ENCODE results near the gene AP5M1.
"Not testable (repeated sequence)": the region's sequence is repeated elsewhere in the genome, so short reads cannot be mapped to it uniquely, and the experiment has no call there.

The AP5M1 gene, protein sequence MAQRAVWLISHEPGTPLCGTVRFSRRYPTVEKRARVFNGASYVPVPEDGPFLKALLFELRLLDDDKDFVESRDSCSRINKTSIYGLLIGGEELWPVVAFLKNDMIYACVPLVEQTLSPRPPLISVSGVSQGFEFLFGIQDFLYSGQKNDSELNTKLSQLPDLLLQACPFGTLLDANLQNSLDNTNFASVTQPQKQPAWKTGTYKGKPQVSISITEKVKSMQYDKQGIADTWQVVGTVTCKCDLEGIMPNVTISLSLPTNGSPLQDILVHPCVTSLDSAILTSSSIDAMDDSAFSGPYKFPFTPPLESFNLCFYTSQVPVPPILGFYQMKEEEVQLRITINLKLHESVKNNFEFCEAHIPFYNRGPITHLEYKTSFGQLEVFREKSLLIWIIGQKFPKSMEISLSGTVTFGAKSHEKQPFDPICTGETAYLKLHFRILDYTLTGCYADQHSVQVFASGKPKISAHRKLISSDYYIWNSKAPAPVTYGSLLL

DNA sequence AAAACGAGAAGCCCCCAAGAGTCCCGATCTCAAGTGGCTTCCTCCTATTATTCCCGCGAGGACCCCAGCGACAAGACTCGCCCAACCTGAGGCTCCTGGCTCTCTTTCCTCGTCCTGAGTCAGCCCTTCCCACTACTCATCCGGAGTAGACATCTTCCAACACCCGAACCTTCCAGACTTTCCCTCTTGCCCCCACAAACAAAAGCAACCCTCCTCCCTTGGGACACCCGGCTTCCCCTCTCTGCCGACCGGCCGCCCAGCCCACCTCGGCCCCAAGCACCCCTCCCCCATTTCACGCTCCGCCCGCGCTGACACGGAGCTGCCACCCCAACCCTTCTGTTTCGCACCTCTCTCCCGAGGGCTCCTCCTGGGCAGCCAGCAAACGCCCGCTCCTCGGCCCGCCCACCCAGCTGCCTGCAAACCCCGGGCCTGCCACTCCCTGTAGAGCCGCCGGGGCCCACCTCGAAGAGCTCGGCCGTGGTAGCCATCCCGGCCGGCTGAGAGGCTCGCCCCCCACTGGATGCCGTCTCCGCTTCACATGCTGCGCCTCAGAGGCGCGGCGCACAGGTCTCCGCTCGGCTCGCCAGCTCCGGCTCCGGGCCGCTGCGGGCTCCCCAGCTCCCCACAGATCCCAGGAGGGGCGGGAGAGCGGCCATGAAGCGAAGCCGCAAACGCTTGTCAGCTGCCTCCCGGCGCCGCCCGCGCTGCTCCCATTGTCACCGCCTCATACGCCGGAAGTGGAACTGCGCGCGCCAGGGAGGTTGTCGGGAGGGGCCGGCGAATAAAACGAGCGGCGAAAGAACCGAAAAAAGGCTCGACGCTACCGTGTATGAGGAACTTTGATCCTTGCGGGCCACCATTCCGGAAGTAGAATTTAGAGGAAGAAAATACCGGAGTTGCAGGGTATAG, at the start of gene AP5M1, which contains the start of gene EXOC5:
TSS of gene AP5M1 (plus strand) at position 811 of the 909 bp plus-strand sequence. CDS start 344 bp downstream, outside the sequence.
TSS of gene EXOC5 (minus strand) at position 745 of the 909 bp plus-strand sequence. CDS start at position 488, 257 bp downstream.
- DNase-seq, result peak; percentile 77

DNA sequence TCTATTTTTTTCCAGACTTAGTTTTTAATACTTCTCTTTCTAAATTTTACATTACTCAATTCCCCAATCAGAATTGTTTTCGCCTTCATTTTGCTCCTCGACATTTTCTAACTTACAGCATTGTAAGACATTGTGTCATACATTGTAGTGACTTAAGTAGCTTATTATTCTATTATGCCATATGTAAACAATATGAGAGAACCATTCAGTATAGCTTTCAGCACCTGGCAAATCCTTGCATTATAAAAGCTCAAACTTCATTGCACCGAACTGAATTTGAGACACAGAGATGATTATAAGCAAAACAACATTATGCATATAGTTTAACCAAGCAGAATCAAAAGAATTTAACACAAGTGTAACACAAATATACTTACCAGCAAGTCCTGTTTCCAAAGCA, 46.8 kb upstream of the AP5M1 start:
- DNase-seq, result no peak

DNA sequence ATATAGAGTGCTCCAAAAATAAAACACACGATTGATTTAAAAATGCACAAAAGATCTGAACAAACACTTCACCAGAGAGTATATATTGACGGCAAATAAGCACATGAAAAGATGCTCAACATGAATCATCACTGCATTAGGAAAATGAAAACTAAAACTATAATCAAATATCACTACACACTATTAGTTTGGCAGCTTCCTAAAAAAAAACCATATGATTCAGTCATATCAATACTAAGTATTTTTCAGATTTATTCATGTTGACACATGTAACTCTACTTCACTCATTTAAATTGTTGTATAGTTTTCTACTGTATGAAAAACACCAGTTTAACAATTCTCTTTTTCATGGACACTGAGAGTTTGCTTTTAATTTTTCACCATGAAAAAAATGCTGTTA, 41.7 kb upstream of the AP5M1 start:
- no peak for DNase-seq

DNA sequence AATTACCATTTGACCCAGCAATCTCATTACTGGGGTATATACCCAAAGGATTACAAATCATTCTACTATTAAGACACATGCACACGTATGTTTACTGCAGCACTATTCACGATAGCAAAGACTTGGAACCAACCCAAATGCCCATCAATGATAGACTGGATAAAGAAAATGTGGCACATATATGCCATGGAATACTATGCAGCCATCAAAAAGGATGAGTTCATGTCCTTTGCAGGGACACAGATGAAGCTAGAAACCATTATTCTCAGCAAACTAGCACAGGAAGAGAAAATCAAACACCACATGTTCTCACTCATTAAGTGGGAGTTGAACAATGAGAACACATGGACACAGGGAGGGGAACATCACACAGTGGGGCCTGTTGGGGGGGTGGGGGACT, 40.5 kb upstream of the AP5M1 start:
- DNase-seq, result not testable (repeated sequence)

DNA sequence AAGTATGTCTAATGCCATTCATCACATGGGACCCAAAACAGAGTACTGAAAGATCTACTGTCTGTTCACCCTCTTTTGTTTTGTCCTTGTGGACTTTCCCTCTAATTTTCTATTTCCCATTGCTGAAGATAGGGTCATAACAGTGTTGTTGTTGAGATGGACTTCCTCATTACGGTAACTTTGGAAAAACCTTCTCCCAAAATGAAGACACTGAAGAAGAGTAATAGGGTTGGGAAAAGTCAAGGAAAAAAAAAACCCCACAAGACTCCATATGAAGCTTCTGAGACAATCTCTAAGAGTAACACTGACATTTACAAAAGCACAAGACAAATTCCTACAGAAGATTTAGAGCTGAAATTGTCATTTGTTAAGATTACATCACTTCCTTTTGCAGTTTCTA, 36.8 kb upstream of the AP5M1 start:
- no peak for DNase-seq

DNA sequence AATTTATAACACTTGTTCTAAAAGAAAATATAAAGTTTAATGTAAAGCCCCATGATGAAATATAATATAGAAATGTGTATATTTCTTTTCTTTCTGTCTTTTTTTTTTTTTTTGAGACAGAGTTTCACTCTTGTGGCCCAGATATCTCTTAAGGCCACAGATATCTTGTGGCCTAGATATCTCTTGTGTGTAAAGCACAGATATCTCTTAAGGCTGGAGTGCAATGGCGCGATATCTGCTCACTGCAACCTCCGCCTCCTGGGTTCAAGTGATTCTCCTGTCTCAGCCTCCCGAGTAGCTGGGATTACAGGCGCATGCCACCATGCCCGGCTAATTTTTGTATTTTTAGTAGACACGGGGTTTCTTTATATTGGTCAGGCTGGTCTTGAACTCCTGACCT, 28.7 kb upstream of the AP5M1 start:
- not testable (repeated sequence) for DNase-seq

DNA sequence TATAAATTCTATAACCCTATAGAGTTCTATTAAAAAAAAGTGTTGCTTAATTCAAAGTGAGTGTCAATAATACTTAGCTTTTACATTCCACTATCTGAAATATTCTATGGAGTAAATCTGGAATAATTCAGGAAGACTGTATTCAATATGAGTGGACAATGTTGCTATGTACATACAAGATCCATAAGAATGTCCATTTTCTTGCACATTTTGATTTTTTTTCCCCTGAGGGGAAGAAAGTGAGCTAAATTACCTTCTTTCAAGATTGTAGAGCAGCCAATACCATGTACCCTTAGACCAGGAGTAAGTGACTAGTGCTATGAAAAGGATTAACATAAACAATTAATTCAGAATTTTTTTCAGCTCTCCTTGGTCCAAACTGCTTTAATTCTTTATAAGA, 25.5 kb upstream of the AP5M1 start:
- no peak for DNase-seq

DNA sequence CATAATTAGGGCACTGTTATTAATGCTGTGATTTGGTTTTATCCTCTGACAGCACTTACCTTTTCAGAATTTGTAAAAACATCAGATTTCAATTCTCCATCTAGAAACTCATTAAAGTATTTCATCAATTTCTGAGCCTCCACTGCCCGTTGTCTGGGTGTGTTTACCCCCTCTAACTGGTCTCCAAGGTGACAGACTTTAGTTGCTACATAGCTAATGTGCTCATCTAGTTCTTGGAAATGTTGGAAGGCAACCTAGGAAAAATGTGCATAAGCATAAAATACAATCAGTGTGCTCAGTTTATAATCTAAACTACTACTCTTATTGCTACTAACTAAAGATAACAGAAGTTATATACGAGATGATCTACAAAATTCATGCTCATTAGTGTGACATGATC, 24.7 kb upstream of the AP5M1 start:
- no peak for DNase-seq

DNA sequence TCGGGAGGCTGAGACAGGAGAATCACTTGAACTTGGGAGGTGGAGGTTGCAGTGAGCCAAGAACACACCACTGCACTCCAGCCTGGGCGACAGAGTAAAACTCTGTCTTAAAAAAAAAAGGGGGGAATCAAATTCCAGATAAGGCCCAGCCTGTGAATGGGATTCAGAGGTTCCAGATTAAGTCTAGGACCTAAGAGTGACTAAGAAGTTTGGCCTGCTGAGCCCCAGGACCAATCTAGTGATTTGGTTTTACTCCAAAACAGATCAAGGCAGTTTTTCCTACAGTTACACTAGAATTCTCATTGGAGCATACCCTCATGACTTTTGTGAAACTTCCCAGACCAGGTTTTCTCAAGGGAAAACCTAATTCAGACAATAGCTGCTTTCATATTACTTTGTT, 22.8 kb upstream of the AP5M1 start:
- DNase-seq, result no peak

DNA sequence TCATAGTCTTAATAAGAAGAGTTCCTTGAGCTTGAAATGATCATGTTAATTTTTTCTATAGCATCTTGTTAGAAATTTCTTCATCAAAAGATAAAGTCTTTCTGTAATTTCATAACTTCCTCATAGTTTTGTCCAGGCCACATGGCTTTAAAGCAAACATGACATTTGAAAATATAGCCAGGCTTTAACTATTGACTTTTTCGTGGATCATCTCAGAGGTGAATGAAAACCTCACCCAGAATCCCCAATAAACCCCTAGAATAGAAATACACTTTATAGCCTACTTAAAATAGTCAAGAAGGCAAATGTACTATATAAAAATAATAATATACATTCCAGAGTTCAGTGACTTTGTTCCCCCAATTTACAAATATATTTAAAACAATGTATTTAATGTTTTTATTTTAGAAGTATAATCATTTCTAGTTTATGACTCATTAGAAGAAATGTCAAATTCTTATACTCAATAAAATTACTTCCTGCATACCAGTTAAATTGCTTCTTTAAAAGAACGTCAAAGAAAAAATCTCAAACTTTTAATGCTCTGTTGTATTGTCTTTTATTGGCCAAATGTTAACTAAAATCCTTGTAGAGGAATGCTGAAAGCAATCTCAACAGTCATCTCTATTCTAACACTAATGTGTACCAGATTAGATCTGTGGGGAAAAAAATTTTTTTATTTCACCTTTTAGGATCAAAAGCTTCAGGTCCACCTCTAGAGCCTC, 21.7 kb upstream of the AP5M1 start:
- no peak for DNase-seq

DNA sequence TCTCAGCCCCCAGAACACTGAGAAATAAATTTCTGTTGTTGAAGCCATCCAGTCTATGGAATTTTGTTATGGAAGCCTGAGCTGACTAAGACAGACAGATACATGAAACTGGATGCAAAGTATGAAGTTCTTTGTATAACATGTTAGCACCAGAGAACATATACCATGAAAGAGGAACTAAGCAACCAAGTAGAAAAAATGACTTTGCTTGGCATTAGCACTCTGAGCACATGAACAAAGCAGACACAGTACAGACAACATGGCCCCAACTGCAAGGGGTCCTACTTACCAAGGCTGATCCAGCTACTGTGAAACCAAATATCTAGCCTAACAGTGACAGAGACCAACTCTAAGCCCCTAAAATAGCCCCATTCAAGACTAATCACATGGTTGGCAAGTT, 13.9 kb upstream of the AP5M1 start:
- DNase-seq, result no peak

DNA sequence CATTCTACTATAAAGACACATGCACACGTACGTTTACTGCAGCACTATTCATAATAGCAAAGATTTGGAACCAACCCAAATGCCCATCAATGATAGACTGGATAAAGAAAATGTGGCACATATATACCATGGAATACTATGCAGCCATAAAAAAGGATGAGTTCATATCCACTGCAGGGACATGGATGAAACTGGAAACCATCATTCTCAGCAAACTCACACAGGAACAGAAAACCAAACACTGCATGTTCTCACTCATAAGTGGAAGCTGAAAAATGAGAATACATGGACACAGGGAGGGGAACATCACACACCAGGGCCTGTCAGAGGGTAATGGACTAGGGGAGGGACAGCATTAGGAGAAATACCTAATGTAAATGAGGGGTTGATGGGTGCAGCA, 10.6 kb upstream of the AP5M1 start:
- not testable (repeated sequence) for DNase-seq

DNA sequence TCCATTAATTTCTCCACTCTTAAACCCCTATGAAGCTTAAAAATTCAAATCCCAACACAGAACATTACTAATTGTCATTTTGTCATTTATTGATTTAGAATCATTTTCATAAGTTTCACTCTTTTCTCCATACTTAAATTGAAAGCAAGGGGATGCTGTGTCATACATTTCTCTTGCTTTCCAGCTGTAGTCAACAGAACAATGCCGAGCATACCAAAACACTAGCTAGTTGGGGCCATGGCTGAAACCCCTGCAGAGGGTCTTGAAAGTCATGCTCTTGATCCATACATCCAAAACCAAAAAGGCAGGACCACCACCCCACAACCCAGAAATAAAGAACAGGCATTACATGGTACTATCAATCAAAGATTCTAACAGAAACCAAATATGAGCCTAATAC, 9.1 kb upstream of the AP5M1 start:
- no peak for DNase-seq

DNA sequence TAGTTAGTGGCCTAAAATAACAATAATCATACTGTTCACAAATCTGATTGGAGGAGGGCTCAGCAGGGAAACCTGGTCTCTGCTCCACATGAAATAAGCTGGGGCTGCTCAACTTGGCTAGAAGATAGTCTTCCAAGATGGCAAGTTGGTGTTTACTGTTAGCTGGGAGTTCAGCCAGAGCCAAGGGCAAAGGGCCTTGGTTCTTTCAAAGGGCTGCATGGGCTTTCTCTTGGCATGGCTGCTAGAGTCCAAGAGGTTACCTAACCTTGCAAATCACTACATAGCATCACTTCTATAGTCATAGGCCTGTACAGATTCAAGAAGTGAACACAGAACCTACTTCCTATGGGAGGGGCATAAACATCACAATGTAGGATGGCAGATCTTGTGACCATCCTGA, 7.2 kb upstream of the AP5M1 start:
- no peak for DNase-seq

DNA sequence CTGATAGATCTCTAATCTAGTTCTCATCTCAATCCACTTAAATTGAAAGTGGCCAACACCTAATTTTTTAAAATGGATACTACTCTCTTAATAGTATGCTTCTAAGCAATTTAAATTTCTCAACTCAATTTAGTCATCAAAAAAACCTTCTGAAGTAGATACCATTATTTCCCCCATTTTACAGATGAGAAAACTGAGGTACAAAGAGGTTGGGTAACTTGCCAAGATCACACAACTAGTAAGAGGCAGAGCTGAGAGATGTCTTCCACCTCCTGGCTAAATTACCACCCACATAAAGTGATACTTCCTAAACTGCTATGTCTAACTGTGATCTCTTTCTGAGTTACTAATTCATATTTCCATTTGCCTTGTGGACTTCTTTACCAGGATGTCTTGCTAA, 6.7 kb upstream of the AP5M1 start:
- no peak for DNase-seq

DNA sequence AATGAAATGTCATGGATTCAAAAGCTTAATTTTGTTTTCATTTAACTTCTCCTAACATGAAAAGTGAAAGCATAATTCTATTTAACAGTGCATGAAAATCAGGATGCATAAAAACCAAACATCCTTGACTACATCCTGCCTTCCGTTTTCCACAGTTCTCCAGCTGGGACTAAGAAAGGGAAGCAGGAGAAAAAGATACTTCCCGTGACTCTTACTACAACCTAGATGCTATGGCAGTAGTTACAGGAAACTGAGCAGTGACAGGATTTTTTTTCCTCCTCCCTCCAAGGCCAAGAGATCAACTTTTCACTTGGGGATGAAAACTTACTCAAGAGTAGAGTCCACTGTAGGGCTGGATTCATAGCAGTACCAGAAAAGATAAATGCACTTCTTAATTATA, 2.7 kb upstream of the AP5M1 start:
- no peak for DNase-seq

DNA sequence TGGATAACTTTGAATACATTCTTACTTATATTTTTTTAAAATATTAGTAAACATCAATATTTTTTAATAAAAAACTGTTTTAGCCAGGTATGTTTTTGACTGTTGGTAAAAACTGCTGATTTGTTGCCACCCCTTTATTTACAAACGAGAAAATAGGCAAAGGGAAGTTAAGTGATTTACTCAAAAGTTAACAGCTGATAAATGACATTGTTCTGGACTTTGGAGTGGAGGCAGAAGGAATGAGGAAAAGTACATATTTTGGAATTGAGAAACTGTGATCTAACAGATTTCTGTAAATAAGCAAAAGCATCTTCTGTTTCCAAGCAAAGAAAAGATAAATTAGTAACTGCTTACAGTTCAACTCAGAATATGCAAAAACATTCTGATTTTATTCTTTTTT, 4.5 kb downstream of the AP5M1 start:
- no peak for DNase-seq

DNA sequence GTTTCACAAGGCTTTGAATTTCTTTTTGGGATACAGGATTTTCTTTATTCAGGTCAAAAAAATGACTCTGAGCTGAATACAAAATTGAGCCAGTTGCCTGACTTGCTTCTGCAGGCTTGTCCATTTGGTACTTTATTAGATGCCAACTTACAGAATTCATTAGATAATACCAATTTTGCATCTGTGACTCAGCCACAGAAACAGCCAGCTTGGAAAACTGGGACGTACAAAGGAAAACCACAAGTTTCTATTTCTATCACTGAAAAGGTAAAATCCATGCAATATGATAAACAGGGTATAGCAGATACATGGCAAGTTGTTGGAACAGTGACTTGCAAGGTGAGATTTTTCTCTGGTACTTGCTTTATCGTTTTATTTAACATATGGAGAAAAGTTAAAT, 5.8 kb downstream of the AP5M1 start:
- DNase-seq, result no peak

DNA sequence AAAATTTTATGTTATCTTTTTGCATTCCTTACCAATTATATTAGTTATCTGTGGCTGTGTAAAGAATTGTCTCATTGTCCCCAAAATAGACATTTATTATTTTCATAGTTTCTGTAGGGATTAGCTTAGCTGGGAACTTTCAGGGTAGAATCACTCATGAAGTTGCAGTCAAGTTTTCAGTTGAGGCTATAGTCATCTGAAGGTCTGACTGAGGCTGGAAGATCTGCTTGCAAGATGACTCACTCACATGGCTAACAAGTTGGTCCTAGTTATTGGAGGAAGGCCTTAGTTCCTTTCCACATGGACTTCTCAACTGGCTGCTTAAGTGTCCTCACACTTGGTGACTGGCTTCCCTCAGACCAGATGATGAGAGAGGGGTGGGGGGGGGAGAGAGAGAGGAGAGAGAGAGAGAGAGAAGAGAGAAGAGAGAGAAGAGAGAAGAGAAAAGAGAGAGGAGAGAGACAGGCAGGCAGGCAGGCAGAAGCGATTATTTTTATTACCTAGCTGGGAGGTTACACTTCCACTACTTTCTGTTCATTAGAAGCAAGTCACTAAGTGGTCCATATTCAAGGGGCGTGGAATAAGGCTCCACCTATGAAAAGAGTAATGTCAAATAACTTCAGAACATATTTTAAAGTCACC, 6.4 kb downstream of the AP5M1 start:
- DNase-seq, result no peak

DNA sequence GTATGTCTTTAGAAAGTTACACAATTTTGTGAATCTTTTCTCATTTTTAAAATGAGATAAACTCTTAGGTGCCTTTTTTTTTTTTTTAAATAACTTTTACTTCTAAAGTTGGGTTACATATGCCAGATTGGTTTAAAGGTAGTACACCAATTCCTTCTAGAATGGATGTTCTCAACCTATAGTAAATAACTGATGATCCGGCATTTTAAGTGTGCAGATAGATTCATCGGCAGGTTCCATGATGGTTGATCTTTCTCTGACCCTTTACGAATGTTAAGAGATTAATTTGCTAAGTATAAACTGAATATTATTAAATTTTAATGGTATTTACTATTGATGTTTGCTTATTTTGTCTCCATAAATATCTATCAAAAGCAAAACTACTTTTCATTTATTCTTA, 8.3 kb downstream of the AP5M1 start:
- no peak for DNase-seq

DNA sequence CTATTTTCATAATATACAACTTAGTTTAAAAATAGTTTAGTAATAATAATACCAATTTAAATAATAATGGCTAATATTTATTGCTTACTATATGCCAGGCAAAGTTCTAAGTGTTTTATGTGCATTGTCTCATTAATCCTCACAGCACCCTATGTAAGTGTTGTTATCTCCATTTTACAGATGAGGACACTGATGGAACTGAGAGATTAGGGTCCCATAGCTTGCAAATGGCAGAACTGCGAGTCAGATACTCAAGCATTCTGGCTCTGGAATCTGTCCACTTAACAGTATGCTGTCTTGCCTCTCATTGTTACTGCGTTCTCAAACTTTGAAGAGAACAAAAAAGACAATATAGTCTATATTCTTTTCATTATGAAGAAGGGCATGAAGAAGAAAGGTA, 19.0 kb downstream of the AP5M1 start:
- DNase-seq, result no peak

DNA sequence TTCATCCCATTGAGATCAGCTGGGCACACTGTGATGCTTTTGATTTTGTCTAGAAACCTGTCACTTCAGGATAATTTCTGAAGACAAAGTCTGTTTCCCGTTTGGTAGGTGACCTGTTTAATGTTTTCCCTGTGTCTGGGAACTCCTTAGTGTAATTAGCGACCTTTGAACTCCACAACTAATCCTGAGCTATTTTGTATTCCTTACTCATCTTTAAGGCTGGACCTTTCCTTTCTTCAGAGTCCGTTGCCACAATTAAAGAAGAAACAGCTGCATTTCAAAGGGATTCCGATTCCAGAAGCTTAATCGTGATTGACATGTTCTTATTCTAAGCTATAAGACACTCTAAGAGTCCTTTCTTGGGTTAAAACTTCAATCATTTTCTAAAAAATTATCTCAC, 22.0 kb downstream of the AP5M1 start:
- no peak for DNase-seq

Measured in amniotic stem cell (primary cell).